IMR-90 (cell line): ENCODE results near the gene CRYBB1. TPM values are rescaled to one million over a fixed set of nuclear protein-coding genes. Genes with fewer than 3 reads are reported as not detected.

Source experiments
- ATAC-seq: fragments of 200-7000 bp; cut with Tn5 transposase; 2 replicates; pipeline ENCODE4 v1.9.1; 2020; ENCODE audit warnings: low read depth, mild to moderate bottlenecking, moderate library complexity
- BruUV-seq: library from RNA; stranded (reverse); fragments of 400-500 nt; replicated peaks from 2 replicates; lab custom pipeline; 2021; lab: Mats Ljungman, UMichigan
- CTCF ChIA-PET: fragments of 300-600 bp; formaldehyde crosslinking; extraction: SDS; loops from one replicate; lab custom pipeline; 2021; ENCODE audit warnings: antibody characterized with exemption; lab: Yijun Ruan, JAX
- POLR2A ChIA-PET: fragments of 300-600 bp; sonication (Branson Sonifier 250); formaldehyde crosslinking; loops from one replicate; lab custom pipeline; 2022; ENCODE audit warnings: antibody characterized with exemption; ENCODE audit not compliant: unreplicated experiment; lab: Charles Lee
- DNase-seq: peaks from one replicate; pipeline ENCODE4 v3.0.0; 2013
- H2AFZ ChIP-seq: replicated peaks from 2 replicates; pipeline ENCODE3; 2013; ENCODE audit warnings: low read length, mild to moderate bottlenecking; ENCODE audit not compliant: poor library complexity
- H2AK5ac ChIP-seq: 2 replicates; pipeline ENCODE4 v1.6.1; 2013; ENCODE audit warnings: low read depth, low read length, inconsistent platforms
- H2AK9ac ChIP-seq: replicated peaks from 2 replicates; pipeline ENCODE3; 2013; ENCODE audit warnings: mild to moderate bottlenecking, low read depth, low read length, moderate library complexity; ENCODE audit not compliant: poor library complexity
- H2BK120ac ChIP-seq: 2 replicates; pipeline ENCODE4 v1.6.1; 2013; ENCODE audit warnings: low read depth, low read length, inconsistent platforms
- H2BK15ac ChIP-seq: 3 replicates; pipeline ENCODE4 v1.6.1; 2013; ENCODE audit warnings: low read depth, low read length, inconsistent platforms
- H2BK20ac ChIP-seq: 2 replicates; pipeline ENCODE4 v1.6.1; 2013; ENCODE audit warnings: low read depth, mild to moderate bottlenecking, inconsistent platforms, low read length, moderate library complexity
- H2BK5ac ChIP-seq: 2 replicates; pipeline ENCODE4 v1.6.1; 2013; ENCODE audit warnings: mild to moderate bottlenecking, low read depth, low read length, inconsistent platforms; ENCODE audit not compliant: poor library complexity, severe bottlenecking
- H3K14ac ChIP-seq: replicated peaks from 2 replicates; pipeline ENCODE4 v1.6.1; 2013; ENCODE audit warnings: low read depth, low read length, inconsistent platforms
- H3K18ac ChIP-seq: 2 replicates; pipeline ENCODE4 v1.6.1; 2013; ENCODE audit warnings: low read depth, low read length, control low read depth
- H3K23ac ChIP-seq: 2 replicates; pipeline ENCODE4 v1.6.1; 2013; ENCODE audit warnings: low read depth, low read length, inconsistent platforms
- H3K27ac ChIP-seq: 2 replicates; pipeline ENCODE4 v1.5.1; 2013; ENCODE audit warnings: mild to moderate bottlenecking, control low read depth, low read length; ENCODE audit not compliant: insufficient read depth
- H3K27me3 ChIP-seq: 2 replicates; pipeline ENCODE4 v1.6.1; 2013; ENCODE audit warnings: low read length; ENCODE audit not compliant: control insufficient read depth, insufficient read depth
- H3K36me3 ChIP-seq: 2 replicates; pipeline ENCODE4 v1.6.1; 2013; ENCODE audit warnings: low read length, mixed read lengths; ENCODE audit not compliant: control insufficient read depth, insufficient read depth
- H3K4ac ChIP-seq: 2 replicates; pipeline ENCODE4 v1.6.1; 2013; ENCODE audit warnings: low read depth, low read length, inconsistent platforms
- H3K4me1 ChIP-seq: 2 replicates; pipeline ENCODE4 v1.6.1; 2013; ENCODE audit warnings: low read length, mixed read lengths; ENCODE audit not compliant: control insufficient read depth, insufficient read depth
- H3K4me2 ChIP-seq: 2 replicates; pipeline ENCODE4 v1.6.1; 2013; ENCODE audit warnings: low read depth, mild to moderate bottlenecking, control low read depth, low read length, moderate library complexity
- H3K4me3 ChIP-seq: 2 replicates; pipeline ENCODE4 v1.5.1; 2013; ENCODE audit warnings: low read depth, mild to moderate bottlenecking, control low read depth, low read length, moderate library complexity; ENCODE audit not compliant: insufficient read depth
- H3K56ac ChIP-seq: 2 replicates; pipeline ENCODE4 v1.6.1; 2013; ENCODE audit warnings: low read length, inconsistent platforms; ENCODE audit not compliant: insufficient read depth; ENCODE audit errors: extremely low read depth
- H3K79me1 ChIP-seq, 2 experiments: 2 replicates each; pipeline ENCODE4 v1.6.1; 2013; ENCODE audit warnings: low read length in 2 of 2, inconsistent platforms in 1 of 2, low read depth in 1 of 2
- H3K9ac ChIP-seq: 2 replicates; pipeline ENCODE4 v1.6.1; 2013; ENCODE audit warnings: low read depth, low read length, control low read depth
- H3K9me1 ChIP-seq: 2 replicates; pipeline ENCODE4 v1.6.1; 2013; ENCODE audit warnings: low read length, inconsistent platforms; ENCODE audit not compliant: insufficient read depth
- H3K9me3 ChIP-seq: 2 replicates; pipeline ENCODE4 v1.6.1; 2013; ENCODE audit warnings: low read length; ENCODE audit not compliant: control insufficient read depth, insufficient read depth
- H4K20me1 ChIP-seq: 2 replicates; pipeline ENCODE4 v1.6.1; 2013; ENCODE audit warnings: low read length, inconsistent platforms; ENCODE audit not compliant: insufficient read depth
- H4K5ac ChIP-seq: 2 replicates; pipeline ENCODE4 v1.6.1; 2013; ENCODE audit warnings: mild to moderate bottlenecking, low read depth, low read length, control low read depth
- H4K8ac ChIP-seq, 2 experiments: 2 replicates each; pipeline ENCODE4 v1.6.1; 2013; ENCODE audit warnings: low read depth in 2 of 2, low read length in 2 of 2, control low read depth in 1 of 2, inconsistent platforms in 1 of 2
- H4K91ac ChIP-seq: 2 replicates; pipeline ENCODE4 v1.6.1; 2013; ENCODE audit warnings: low read depth, low read length, inconsistent platforms; ENCODE audit not compliant: insufficient read depth
- BHLHE40 ChIP-seq: fragments of 150-350 bp; IDR thresholded peaks from 2 replicates; pipeline ENCODE4 v1.6.1; 2016; ENCODE audit warnings: mild to moderate bottlenecking, low read depth, low read length
- CEBPB ChIP-seq: IDR thresholded peaks from 2 replicates; pipeline ENCODE4 v1.6.1; 2012; ENCODE audit warnings: low read depth, low read length, improper control_type of control experiment
- CHD1 ChIP-seq: IDR thresholded peaks from 2 replicates; pipeline ENCODE4 v1.6.1; 2012; ENCODE audit warnings: low read depth, low read length, improper control_type of control experiment
- CTCF ChIP-seq: conservative IDR thresholded peaks from 2 replicates; pipeline ENCODE4 v1.5.1; 2012; ENCODE audit warnings: mild to moderate bottlenecking, low read depth, low read length, improper control_type of control experiment
- FOS ChIP-seq: fragments of 150-350 bp; IDR thresholded peaks from 2 replicates; pipeline ENCODE4 v1.6.1; 2016; ENCODE audit warnings: low read depth, low read length
- MAFK ChIP-seq: IDR thresholded peaks from 2 replicates; pipeline ENCODE4 v1.6.1; 2012; ENCODE audit warnings: low read depth, low read length, improper control_type of control experiment
- MAZ ChIP-seq: IDR thresholded peaks from 2 replicates; pipeline ENCODE4 v1.6.1; 2012; ENCODE audit warnings: low read depth, mild to moderate bottlenecking, low read length, improper control_type of control experiment, moderate library complexity, borderline replicate concordance
- MXI1 ChIP-seq: IDR thresholded peaks from 2 replicates; pipeline ENCODE4 v1.6.1; 2012; ENCODE audit warnings: low read depth, mild to moderate bottlenecking, low read length, moderate library complexity, borderline replicate concordance
- NFE2L2 ChIP-seq: fragments of 150-350 bp; IDR thresholded peaks from 2 replicates; pipeline ENCODE4 v1.6.1; 2016; ENCODE audit warnings: low read depth, mild to moderate bottlenecking, low read length
- POLR2A ChIP-seq: IDR thresholded peaks from 2 replicates; pipeline ENCODE4 v1.6.1; 2012; ENCODE audit warnings: mild to moderate bottlenecking, low read depth, low read length
- RAD21 ChIP-seq: IDR thresholded peaks from 2 replicates; pipeline ENCODE4 v1.6.1; 2012; ENCODE audit warnings: low read length, improper control_type of control experiment
- RCOR1 ChIP-seq: IDR thresholded peaks from 2 replicates; pipeline ENCODE4 v1.6.1; 2012; ENCODE audit warnings: mild to moderate bottlenecking, low read length, improper control_type of control experiment; ENCODE audit not compliant: insufficient replicate concordance
- RFX5 ChIP-seq: IDR thresholded peaks from 2 replicates; pipeline ENCODE4 v1.8.0; 2012; ENCODE audit warnings: low read depth, mild to moderate bottlenecking, low read length, moderate library complexity
- SMC3 ChIP-seq: fragments of 150-350 bp; IDR thresholded peaks from 2 replicates; pipeline ENCODE4 v1.6.1; 2016; ENCODE audit warnings: low read depth, mild to moderate bottlenecking, antibody characterized with exemption, low read length, moderate library complexity
- WGBS, 2 experiments: methylation state at CpG; one replicate each; pipeline versions ENCODE4 v1.1.5 to v1.1.7; 2013; ENCODE audit warnings: missing lambda C conversion rate in 2 of 2; ENCODE audit not compliant: insufficient read length in 1 of 2; ENCODE audit errors: extremely low coverage in 2 of 2; 5-methylcytosine and 5-hydroxymethylcytosine counted together
- dilution Hi-C: fragments of 300-500 bp; cut with HindIII; formaldehyde crosslinking; loops from one replicate; pipeline ENCODE4 v1.14.3; 2018; ENCODE audit warnings: low sequenced_read_pairs; ENCODE audit not compliant: unreplicated experiment
- in situ Hi-C: fragments of 300-500 bp; cut with MboI; formaldehyde crosslinking; loops from 3 replicates; pipeline ENCODE4 v1.14.3; 2019; ENCODE audit warnings: low sequenced_read_pairs, inconsistent platforms, mixed read lengths
- intact Hi-C: fragments of 100-400 bp; cut with micrococcal nuclease; formaldehyde crosslinking; loops from 2 replicates; pipeline ENCODE4 v1.10.0; 2022
- polyA plus RNA-seq, 3 experiments: library from polyadenylated mRNA; depleted of rRNA; stranded (reverse); fragments of >200 nt; gene quantifications; 2 replicates each; pipeline ENCODE4 v1.2.3, GENCODE V29; 2012; ENCODE audit warnings: low replicate concordance in 1 of 3
- total RNA-seq: library from RNA; depleted of rRNA; stranded (reverse); fragments of >200 nt; gene quantifications from 2 replicates; pipeline ENCODE4 v1.2.3, GENCODE V29; 2012
- TF ChIP-seq, protein P1 (sequence below): fragments of 150-350 bp; IDR thresholded peaks from 2 replicates; pipeline ENCODE4 v1.6.1; 2016; ENCODE audit warnings: low read depth, mild to moderate bottlenecking, low read length, moderate library complexity, borderline replicate concordance
- TF ChIP-seq, protein P2 (sequence below): fragments of 150-350 bp; IDR thresholded peaks from 2 replicates; pipeline ENCODE4 v1.6.1; 2017; ENCODE audit warnings: mild to moderate bottlenecking, antibody characterized with exemption, low read length, low read depth

Gene CRYBB1
- total and polyA plus RNA-seq, 2 of the 4 experiments (the other 2 are of a cell fraction), result not detected

- Histone ChIP-seq H4K20me1 (peaks cover 38% of the 10 kb centered on the region), H2AFZ (no peak overlapping the region), H3K9me1 (peaks cover 19% of the 10 kb centered on the region), H2BK5ac (no peak overlapping the region), H3K23ac (no peak overlapping the region), H3K27ac (no peak overlapping the region), H2AK9ac (no peak overlapping the region), H3K36me3 (no peaks in the 10 kb centered on the region), H2BK120ac (no peak overlapping the region), H3K4me3 (no peak overlapping the region), H3K27me3 (no peaks in the 10 kb centered on the region), H3K9me3 (no peaks in the 10 kb centered on the region), H4K5ac (no peak overlapping the region), H3K56ac (no peak overlapping the region), H3K4me1 (peaks cover 6% of the 10 kb centered on the region), H2BK20ac (no peak overlapping the region), H3K79me1 (peaks cover 39 to 89% of the 10 kb centered on the region in 2 experiments), H3K14ac (no peak overlapping the region), H3K4ac (no peak overlapping the region), H2BK15ac (no peak overlapping the region), H4K8ac (no peak overlapping the region), H3K9ac (no peak overlapping the region), H3K18ac (no peak overlapping the region), H4K91ac (no peak overlapping the region), H3K4me2 (no peak overlapping the region), H2AK5ac (no peak overlapping the region)
- dilution Hi-C loops (no loop called here), in situ Hi-C loops (no loop called here), intact Hi-C loops (no loop called here)
- POLR2A ChIA-PET, result no interaction called here
- no peak for DNase-seq
- WGBS, 2 experiments, result 100% methylated on average over 3 of the region's 7 CpGs; no CpG with 5 or more reads in 1 of the 2 experiments
- CTCF ChIA-PET, result no interaction called here
- BruUV-seq, result no TSS peak
- no peak for TF ChIP-seq SMC3
- TF ChIP-seq CEBPB, result no peak
- no peak for TF ChIP-seq CHD1
- TF ChIP-seq BHLHE40, result no peak
- TF ChIP-seq, protein P1, sequence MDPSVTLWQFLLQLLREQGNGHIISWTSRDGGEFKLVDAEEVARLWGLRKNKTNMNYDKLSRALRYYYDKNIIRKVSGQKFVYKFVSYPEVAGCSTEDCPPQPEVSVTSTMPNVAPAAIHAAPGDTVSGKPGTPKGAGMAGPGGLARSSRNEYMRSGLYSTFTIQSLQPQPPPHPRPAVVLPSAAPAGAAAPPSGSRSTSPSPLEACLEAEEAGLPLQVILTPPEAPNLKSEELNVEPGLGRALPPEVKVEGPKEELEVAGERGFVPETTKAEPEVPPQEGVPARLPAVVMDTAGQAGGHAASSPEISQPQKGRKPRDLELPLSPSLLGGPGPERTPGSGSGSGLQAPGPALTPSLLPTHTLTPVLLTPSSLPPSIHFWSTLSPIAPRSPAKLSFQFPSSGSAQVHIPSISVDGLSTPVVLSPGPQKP, result no peak
- TF ChIP-seq, protein P2, sequence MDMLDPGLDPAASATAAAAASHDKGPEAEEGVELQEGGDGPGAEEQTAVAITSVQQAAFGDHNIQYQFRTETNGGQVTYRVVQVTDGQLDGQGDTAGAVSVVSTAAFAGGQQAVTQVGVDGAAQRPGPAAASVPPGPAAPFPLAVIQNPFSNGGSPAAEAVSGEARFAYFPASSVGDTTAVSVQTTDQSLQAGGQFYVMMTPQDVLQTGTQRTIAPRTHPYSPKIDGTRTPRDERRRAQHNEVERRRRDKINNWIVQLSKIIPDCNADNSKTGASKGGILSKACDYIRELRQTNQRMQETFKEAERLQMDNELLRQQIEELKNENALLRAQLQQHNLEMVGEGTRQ, result no peak
- no peak for TF ChIP-seq RAD21
- TF ChIP-seq MAFK, result no peak
- TF ChIP-seq RFX5, result no peak
- TF ChIP-seq FOS, result no peak
- TF ChIP-seq CTCF, result no peak
- no peak for TF ChIP-seq NFE2L2
- no peak for TF ChIP-seq RCOR1
- TF ChIP-seq MAZ, result no peak
- TF ChIP-seq POLR2A, result no peak
- no peak for TF ChIP-seq MXI1
- ATAC-seq, result no peak
Observed at GRCh38 chr22:26574001-26574723, 43.7 kb downstream of the CRYBB1 start.
